Ureter (tissue), 1 donor: ENCODE data around the gene COG2. TPM values are rescaled to one million over a fixed set of nuclear protein-coding genes. Genes with fewer than 3 reads are reported as not detected.
"Not testable (repeated sequence)": the region's sequence is repeated elsewhere in the genome, so short reads cannot be mapped to it uniquely, and the experiment has no call there.

Source experiments
- DNase-seq: peaks from one replicate; pipeline ENCODE4 v3.0.0-alpha.2; 2020; ENCODE audit warnings: low spot score
- total RNA-seq: library from RNA; stranded (reverse); gene quantifications from one replicate; pipeline ENCODE4 v1.2.4, GENCODE V29; 2023
- donor health status: DM: yes; HTN: yes; CAD: no.

COG2 gene
- total RNA-seq, 1 donor from 2014 or later: 36.7 TPM

GRCh38 chr1:230627767-230628166 lies 14.5 kb upstream of the COG2 start:
- DNase-seq: no peak

DNA sequence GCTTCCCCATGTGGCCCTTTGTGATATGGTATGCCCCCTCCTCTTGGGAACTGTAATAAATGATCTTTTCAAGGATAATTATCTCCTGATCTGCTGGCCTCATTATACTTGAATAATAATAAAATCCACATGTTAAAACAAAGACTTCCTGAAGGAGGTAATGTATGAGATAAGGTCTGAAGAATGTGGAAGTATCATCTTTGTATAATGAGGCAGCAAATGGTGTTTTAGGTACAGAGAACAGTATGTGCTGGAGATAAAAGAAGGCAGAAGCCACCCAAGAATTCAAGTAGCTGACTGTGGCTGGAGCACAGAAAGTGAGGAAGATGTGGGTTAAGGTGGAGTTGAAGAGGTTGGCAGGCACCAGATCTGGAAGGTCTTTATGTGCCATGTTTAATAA lies 12.8 kb upstream of the COG2 start:
- no peak for DNase-seq

DNA sequence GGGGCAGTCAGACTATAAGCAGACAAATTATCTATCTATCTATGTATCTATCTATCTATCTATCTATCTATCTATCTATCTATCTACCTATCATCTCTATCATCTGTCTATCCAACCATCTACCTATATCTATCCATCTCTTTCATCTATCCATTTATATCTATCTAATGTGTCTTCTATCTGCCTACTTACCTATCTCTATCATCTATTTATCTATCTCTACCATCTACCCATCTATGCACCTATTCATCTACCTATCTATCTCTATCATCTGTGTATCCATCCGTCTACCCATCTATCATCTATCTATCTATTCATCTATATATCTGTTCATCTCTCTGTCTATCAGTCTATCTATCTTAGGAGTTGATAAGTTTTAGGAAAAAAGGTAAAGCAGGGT lies 10.8 kb upstream of the COG2 start:
- DNase-seq: no peak

DNA sequence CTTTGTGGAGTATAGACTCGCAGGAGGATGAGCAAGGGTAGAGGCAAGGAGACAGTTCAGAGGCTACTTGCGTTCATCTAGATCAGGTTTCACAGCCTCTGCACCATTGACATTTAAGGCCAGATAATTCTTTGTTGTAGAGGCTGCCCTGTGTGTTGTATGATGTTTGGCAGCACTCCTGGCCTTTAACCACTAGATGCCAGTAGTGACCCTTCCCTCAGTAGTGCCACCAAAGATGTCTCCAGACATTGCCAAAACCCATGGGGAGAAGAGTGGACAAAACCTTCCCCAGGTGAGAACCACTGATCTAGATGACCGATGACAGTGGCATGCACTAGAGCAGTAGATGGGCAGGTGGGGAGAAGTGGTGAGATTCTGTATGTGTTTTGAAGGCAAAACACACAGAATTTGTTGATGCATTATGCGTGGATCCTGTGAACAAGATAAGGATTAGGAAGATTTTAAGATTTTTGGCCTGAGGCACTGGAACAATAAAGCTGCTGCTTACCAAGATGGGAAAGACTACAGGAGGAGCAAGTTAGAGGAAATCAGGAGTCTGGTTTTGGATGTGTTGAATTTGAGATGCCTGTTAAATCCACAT lies 9.9 kb upstream of the COG2 start:
- DNase-seq: no peak

DNA sequence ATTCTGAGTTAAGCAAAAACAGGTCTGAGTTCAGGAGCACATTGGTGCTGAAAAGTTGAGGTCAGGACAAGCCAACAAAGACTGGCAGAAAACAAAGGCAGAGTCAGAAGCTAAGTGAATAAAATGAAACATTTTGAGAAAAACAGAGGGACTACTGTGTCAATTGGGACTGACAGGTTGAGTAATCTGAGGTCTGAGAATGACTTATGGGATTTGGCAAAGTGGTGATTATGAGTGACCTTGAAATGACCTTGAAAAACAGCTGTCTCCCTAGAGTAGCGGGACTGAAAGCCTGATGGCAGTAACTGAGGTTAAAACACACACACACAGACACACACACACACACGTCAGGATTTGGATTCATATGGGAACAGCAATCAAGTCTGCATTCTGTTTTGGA lies 8.8 kb upstream of the COG2 start:
- DNase-seq: no peak

- DNase-seq: no peak
These were observed 7.9 kb upstream of the COG2 start for GRCh38 chr1:230634384-230634783.

GRCh38 chr1:230636575-230637148 lies 5.6 kb upstream of the COG2 start:
- no peak for DNase-seq

GRCh38 chr1:230639714-230640209 lies 2.5 kb upstream of the COG2 start:
- DNase-seq: no peak

DNA sequence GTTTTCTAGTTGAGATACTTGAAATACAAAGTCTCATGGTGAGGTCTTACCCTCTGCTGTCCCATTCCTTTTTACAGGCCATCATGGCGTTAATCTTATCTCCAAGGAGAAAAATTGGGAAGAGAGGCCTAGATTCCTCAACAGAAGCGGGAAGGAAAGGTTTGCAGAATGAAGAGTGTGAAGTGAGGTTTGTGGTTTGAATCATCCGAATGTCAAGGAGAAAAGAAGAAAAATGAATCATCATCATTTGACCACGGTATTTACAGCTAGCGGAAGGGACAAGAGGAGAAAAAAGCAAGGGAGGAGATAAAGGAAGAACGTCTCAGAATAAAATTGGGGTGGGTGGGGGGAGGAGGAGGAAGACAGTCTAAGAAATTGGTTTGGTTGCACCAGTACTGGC lies 935 bp upstream of the COG2 start:
- no peak for DNase-seq

DNA sequence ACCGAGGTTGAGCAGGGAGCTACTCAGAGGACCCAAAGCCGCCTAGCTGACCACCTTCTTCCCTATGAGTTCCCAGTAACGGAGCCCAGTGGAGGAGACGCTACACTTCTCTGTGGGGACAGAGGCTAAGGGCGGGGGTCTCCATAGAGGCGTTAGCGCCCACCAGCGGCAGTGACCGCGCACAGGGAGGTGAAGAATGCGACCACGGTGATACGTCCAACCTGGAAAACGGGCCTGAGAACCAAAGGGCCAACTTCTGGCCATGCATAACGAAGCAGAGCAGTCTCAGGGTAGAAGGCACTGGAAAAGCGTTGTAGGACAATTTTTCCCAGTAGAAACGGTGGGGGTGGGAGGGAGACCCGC lies 400 bp upstream of the COG2 start:
- no peak for DNase-seq

GRCh38 chr1:230643908-230644307 lies 1.6 kb downstream of the COG2 start:
- no peak for DNase-seq

DNA sequence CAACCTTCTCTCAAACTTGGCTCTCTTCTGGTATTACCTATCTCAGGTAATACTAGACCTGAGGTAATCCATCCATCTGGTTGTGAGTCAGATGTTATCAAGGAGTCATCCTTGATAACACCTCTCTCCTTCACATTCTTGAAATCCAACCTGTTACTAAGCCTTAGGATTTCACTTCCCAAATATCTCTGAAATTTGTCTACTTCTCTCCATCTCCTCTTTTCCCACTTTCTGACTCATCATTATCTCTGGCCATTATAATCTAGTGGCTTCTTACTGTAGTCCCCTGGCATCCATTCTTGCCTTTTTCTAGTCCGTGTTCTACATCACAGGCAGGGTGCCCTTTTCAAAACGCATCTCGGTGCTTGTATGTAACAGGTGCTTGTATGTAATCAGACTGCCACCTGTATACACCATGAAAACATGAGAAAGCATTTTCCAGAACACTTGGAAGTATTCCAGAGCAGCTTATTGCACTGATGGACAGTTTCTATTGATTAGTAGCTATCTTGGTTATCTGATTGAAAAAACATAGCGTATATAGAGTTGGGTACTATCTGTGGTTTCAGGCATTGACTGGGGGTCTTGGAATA lies 4.5 kb downstream of the COG2 start:
- no peak for DNase-seq

- no peak for DNase-seq
These were observed 5.0 kb downstream of the COG2 start for GRCh38 chr1:230647321-230647720.

DNA sequence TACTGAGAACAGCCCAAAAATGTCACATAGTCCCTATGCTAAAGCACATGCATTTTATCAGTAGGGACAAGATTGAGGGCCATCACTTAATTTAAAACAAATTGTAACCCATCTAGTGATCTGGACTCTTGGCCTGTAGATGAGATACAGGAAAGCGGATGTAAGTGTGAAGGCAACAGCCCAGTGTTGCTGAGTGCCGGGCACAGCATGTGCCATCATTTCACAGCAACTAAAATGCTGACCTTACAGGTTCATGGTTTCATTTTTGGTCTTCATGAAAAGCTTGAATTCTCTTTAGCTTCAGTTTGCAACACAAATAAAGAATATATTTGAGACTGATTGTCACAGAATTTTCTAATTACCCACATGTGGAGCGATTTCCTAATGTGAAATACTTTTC lies 5.8 kb downstream of the COG2 start:
- DNase-seq: no peak

DNA sequence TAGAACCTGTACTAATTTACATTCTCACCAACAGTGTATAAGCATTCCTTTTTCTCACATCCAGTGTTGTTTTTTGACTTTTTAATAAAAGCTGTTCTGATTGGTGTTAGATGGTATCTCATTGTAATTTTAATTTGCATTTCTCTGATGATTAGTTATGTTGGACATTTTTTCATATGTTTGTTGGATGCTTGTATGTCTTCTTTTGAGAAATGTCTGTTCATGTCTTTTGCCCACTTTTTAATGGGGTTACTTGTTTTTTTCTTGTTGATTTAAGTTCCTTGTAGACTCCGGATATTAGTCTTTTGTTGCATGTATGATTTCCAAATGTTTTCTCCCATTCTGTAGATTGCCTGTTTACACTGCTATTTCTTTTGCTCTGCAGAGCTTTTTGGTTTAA lies 8.0 kb downstream of the COG2 start:
- DNase-seq: no peak

DNA sequence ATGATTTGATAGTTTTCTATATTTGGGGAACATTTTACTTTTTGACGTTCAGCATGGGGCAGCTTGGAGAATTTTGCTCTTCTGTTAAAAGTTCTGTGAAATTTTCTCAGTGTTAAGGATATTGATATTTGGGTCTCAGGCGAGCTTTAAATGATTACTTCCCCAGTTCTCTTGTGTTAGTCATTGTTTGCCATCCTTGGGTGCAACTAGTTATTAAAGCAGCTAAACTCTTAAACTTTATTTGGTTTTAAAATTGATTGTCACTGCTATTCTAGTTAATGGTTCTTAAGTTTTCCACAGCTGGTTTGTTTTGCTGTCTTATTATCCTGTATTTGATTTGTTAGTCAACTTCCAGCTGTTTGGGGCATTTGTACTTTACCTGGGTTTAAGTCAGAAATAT lies 9.0 kb downstream of the COG2 start:
- DNase-seq: no peak

DNA sequence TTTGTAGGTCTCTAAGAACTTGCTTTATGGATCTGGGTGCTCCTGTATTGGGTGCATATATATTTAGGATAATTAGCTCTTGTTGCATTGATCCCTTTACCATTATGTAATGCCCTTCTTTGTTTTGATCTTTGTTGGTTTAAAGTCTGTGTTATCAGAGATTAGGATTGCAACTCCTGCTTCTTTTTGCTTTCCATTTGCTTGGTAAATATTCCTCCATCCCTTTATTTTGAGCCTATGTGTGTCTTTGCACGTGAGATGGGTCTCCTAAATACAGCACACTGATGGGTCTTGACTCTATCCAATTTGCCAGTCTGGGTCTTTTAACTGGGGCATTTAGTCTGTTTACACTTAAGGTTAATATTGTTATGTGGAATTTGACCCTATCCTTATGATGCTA lies 14.4 kb downstream of the COG2 start:
- DNase-seq: not testable (repeated sequence)

DNA sequence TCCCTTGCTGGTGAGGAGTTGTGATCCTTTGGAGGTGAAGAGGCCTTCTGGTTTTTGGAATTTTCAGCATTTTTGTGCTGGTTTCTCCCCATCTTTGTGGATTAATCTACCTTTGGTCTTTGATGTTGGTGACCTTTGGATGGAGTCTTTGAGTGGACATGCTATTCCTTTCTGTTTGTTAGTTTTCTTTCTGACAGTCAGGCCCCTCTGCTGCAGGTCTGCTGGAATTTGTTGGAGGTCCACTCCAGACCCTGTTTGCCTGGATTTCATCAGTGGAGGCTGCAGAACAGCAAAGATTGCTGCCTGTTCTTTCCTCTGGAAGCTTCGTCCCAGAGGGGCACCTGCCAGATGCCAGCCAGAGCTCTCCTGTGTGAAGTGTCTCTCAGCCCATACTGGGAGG lies 15.8 kb downstream of the COG2 start:
- DNase-seq: not testable (repeated sequence)

GRCh38 chr1:230658691-230659090 lies 16.4 kb downstream of the COG2 start:
- no peak for DNase-seq

GRCh38 chr1:230661976-230662375 lies 19.7 kb downstream of the COG2 start:
- DNase-seq: no peak

- no peak for DNase-seq
These were observed 25.9 kb downstream of the COG2 start for GRCh38 chr1:230668227-230668626.

- DNase-seq: no peak
These were observed 27.3 kb downstream of the COG2 start for GRCh38 chr1:230669543-230669942.

DNA sequence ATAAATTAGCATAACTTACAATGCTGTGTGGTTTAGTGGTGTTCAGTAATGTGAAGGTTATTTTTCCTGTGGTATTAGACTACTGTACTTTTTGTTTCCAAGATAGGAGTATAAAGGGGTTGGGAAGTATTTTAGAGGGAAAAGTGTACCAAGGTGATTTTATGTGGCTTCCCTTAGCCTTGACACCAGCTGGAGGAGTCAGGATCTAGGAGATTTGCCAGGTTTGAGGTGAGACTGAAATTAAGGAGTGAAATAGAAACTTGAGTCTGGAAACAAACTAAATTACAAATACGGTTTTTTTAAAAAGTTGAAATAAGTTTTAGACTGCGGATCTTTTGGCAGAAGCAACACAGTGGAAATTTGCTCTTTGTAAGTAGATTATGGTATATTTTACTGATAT lies 32.3 kb downstream of the COG2 start:
- no peak for DNase-seq

DNA sequence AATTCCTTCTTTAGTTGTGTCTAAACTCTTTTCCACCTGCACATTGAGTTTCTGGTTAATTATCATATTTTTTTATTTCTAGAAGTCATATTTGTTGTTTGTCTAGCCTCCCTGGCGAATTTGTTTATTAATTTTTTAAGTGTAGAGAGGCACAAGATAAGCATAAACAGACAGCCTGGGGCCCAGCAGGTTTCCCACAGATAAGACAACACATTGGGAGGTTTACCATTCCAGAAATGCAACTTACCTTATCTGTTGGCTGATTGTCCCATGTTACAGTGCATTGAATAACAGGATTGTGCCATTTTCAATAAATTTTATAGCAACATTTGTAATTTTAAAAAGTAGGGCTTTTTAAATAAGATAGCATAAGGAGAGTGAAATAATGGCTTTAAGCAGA lies 34.9 kb downstream of the COG2 start:
- no peak for DNase-seq
